ENCODE results near the gene FCN1.

FCN1 gene

DNA sequence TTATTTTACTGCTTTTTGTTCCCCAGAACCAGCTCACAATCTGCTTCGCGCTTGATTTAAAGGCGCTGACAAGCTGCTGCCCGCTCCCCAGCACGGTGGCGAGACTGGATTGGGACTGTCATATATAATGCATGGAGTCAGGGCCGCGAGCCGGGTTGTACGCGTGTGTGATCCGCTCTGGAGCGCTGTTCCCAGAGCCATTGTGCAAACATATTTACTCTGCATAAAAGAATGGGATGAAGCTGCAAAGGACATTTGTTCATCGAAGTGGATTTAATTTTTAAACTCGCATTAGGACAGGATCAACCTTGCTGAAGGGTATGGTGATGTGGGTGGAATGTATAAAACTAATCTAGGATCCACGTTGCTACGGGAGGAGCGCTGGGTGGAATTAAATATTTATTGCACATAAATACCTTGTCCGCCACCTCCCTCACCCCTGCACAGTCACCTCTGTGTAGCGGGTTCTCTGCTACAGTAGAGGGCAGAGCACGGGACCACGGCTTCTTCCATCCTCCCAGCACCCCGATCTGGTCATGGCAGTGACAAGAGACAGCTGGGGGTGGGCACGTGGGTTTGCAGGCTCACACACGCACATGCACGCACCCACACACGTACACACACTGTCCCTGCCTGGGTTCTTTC is 18.1 kb upstream of the FCN1 start:
- TF ChIP-seq, protein P1, sequence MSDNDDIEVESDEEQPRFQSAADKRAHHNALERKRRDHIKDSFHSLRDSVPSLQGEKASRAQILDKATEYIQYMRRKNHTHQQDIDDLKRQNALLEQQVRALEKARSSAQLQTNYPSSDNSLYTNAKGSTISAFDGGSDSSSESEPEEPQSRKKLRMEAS (IDR thresholded peaks at IDR 0.05; ENCODE audit: low read depth, low read length), result no peak
- TF ChIP-seq MYC (IDR thresholded peaks at IDR 0.05; ENCODE audit: low read depth, low read length) (no peak), POLR2A (IDR thresholded peaks at IDR 0.05; ENCODE audit: extremely low read depth, insufficient read length) (no peak)
- TF ChIP-seq, protein P2, sequence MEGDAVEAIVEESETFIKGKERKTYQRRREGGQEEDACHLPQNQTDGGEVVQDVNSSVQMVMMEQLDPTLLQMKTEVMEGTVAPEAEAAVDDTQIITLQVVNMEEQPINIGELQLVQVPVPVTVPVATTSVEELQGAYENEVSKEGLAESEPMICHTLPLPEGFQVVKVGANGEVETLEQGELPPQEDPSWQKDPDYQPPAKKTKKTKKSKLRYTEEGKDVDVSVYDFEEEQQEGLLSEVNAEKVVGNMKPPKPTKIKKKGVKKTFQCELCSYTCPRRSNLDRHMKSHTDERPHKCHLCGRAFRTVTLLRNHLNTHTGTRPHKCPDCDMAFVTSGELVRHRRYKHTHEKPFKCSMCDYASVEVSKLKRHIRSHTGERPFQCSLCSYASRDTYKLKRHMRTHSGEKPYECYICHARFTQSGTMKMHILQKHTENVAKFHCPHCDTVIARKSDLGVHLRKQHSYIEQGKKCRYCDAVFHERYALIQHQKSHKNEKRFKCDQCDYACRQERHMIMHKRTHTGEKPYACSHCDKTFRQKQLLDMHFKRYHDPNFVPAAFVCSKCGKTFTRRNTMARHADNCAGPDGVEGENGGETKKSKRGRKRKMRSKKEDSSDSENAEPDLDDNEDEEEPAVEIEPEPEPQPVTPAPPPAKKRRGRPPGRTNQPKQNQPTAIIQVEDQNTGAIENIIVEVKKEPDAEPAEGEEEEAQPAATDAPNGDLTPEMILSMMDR (IDR thresholded peaks at IDR 0.05; ENCODE audit: low read depth, low read length), result no peak
- no peak overlapping the region for H3K4me3 ChIP-seq (ENCODE audit: low read depth, low read length)

DNA sequence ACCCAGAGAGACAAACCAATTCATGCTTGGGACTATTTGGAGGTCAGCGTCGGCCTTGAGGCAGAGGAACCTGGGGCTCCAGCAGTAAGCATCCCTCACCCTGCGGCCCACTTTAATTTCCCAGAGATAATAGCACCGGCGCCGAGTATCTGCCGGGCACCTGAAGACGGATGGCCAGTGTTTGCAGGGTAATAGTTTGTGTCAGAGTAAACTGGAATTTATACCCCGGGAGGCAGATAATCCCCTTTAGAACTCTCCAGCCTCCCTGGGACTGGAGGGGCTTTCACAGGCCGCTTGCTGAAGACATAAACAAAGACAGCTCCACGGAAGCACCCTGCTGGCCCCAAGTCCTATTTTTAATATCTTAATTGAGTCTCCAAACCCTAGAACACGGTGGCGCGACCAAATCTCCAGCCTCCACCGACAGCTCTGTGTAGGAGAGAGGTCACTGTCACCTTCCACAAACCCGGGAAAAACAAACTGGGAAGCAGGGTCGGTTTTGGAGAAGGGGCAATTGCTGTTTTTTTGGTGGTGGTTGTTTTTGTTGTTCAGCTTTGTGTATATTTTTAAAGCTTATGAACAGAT is 17.4 kb upstream of the FCN1 start:
- no peak overlapping the region for H3K4me3 ChIP-seq (ENCODE audit: low read depth, low read length)
- no peak for DNase-seq (ENCODE audit: low read depth)
- no peak for TF ChIP-seq POLR2A (IDR thresholded peaks at IDR 0.05; ENCODE audit: extremely low read depth, insufficient read length)
- TF ChIP-seq, protein P1 (IDR thresholded peaks at IDR 0.05; ENCODE audit: low read depth, low read length), result no peak
- TF ChIP-seq, protein P2 (IDR thresholded peaks at IDR 0.05; ENCODE audit: low read depth, low read length), result no peak
- no peak for TF ChIP-seq MYC (IDR thresholded peaks at IDR 0.05; ENCODE audit: low read depth, low read length)

More for the DNA sequence above, 18.1 kb upstream of the FCN1 start:
- DNase-seq (ENCODE audit: low read depth), result no peak

DNA sequence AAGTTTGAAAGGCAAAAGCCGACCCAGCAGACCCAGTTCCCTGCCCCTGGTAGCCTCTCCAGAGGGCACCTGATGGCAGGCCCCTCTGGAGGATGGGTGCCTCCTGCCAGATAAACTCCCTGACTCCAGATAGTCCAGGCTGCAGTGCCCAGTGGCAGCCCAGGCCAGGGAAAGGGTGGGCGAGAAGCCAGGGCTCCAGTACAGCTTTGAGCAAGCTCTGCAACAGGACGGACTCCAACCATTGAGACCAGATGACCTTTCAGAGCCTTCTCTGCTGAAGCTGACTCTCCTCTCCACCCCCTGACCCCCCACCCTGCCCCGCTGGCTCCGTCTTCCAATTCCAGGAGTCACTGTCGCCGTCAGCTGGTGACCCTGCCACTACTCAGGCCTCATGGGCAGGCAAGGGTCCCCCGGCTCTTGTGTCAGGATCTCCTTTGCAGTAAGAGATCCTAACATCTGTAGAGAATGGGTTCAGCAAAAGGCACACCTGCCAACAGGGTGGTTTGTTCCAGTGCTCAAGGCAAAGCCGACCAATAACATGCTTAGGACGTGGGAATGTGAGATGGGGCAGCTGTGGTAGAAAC is 15.5 kb upstream of the FCN1 start:
- H3K4me3 ChIP-seq (ENCODE audit: low read depth, low read length), result no peak overlapping the region
- no peak for DNase-seq (ENCODE audit: low read depth)
- TF ChIP-seq, protein P1 (IDR thresholded peaks at IDR 0.05; ENCODE audit: low read depth, low read length), result no peak
- no peak for TF ChIP-seq MYC (IDR thresholded peaks at IDR 0.05; ENCODE audit: low read depth, low read length)
- TF ChIP-seq POLR2A (IDR thresholded peaks at IDR 0.05; ENCODE audit: extremely low read depth, insufficient read length), result no peak
- TF ChIP-seq, protein P2 (IDR thresholded peaks at IDR 0.05; ENCODE audit: low read depth, low read length), result no peak

DNA sequence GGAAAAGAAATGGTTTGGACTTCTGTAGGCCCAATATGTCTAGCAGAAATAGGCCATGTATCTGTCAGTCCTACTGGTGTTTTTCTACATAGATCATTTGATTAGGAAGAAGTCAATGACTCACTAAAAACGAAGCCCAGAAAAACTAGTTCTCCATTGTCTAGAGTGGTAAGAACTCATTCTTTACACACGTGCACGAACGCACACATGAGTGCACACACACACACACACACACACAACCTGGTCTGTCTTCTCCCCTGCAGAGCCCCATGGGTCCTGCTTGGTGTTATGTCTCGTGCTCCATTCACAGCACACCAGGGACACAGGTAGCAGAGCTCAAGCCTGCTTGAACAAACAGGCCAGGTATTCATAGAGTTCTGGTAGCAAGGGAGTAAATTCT is 14.9 kb upstream of the FCN1 start:
- DNase-seq (ENCODE audit: low read depth), result no peak
- TF ChIP-seq, protein P1 (IDR thresholded peaks at IDR 0.05; ENCODE audit: low read depth, low read length), result no peak
- TF ChIP-seq POLR2A (IDR thresholded peaks at IDR 0.05; ENCODE audit: extremely low read depth, insufficient read length), result no peak
- TF ChIP-seq MYC (IDR thresholded peaks at IDR 0.05; ENCODE audit: low read depth, low read length), result no peak
- TF ChIP-seq, protein P2 (IDR thresholded peaks at IDR 0.05; ENCODE audit: low read depth, low read length), result no peak
- H3K4me3 ChIP-seq (ENCODE audit: low read depth, low read length), result no peak overlapping the region

DNA sequence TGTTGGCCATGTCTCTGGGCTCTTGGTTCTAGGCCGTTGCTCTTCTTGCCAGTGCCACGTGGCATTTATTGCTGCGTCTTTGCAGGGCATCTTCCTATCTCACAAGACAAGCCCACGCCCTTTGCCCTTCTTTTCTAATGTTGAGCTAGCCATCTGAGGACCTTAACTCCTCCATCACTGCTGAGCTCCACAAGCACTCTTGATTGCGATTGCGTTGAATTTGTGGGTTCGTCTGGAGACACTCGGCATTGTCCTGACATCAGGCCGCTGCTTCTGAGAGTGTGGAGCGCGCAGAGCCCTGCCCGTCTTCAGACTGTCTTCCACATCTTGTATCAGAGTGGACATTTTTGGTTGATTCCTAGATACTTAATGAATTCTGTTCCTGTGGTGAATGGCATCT is 14.5 kb upstream of the FCN1 start:
- no peak overlapping the region for H3K4me3 ChIP-seq (ENCODE audit: low read depth, low read length)
- no peak for DNase-seq (ENCODE audit: low read depth)
- TF ChIP-seq, protein P2 (IDR thresholded peaks at IDR 0.05; ENCODE audit: low read depth, low read length), result no peak
- TF ChIP-seq POLR2A (IDR thresholded peaks at IDR 0.05; ENCODE audit: extremely low read depth, insufficient read length) (no peak), MYC (IDR thresholded peaks at IDR 0.05; ENCODE audit: low read depth, low read length) (no peak)
- TF ChIP-seq, protein P1 (IDR thresholded peaks at IDR 0.05; ENCODE audit: low read depth, low read length), result no peak

Measured in NB4 (cell line).